Endothelial cell (in vitro differentiated cells): Measurements from ENCODE around the gene PLCB1. TPM values are rescaled to one million over a fixed set of nuclear protein-coding genes. Genes with fewer than 3 reads are reported as not detected.

Experiments used
- DNase-seq: peaks from one replicate; pipeline ENCODE4 v3.0.0; 2021; ENCODE audit warnings: low spot score
- H3K27ac Mint-ChIP-seq: one replicate; pipeline ENCODE4 v1.8.0; 2021; ENCODE audit warnings: mixed read lengths, inconsistent platforms; ENCODE audit not compliant: unreplicated experiment
- H3K27me3 Mint-ChIP-seq: one replicate; pipeline ENCODE4 v1.8.0; 2021; ENCODE audit warnings: mild to moderate bottlenecking, moderate library complexity, mixed read lengths, inconsistent platforms; ENCODE audit not compliant: unreplicated experiment
- H3K36me3 Mint-ChIP-seq: one replicate; pipeline ENCODE4 v1.8.0; 2021; ENCODE audit warnings: mild to moderate bottlenecking, low read depth, mixed read lengths, inconsistent platforms; ENCODE audit not compliant: unreplicated experiment
- H3K4me1 Mint-ChIP-seq: one replicate; pipeline ENCODE4 v1.8.0; 2021; ENCODE audit warnings: mild to moderate bottlenecking, mixed read lengths, inconsistent platforms; ENCODE audit not compliant: unreplicated experiment
- H3K4me3 Mint-ChIP-seq: one replicate; pipeline ENCODE4 v1.8.0; 2021; ENCODE audit warnings: mild to moderate bottlenecking, mixed read lengths, inconsistent platforms; ENCODE audit not compliant: unreplicated experiment
- H3K9me3 Mint-ChIP-seq: one replicate; pipeline ENCODE4 v1.8.0; 2021; ENCODE audit warnings: mixed read lengths, inconsistent platforms; ENCODE audit not compliant: unreplicated experiment
- CTCF ChIP-seq: fragments of 200-600 bp; sonication (generic); IDR thresholded peaks from one replicate; pipeline ENCODE4 v1.5.0; 2021; ENCODE audit warnings: antibody characterized with exemption; ENCODE audit not compliant: unreplicated experiment
- total RNA-seq: library from RNA; stranded (reverse); fragmentation: NEBNext Ultra II Directional; extraction: Animal tissue kit (Norgen Biotek cat#: 25700); gene quantifications from one replicate; pipeline ENCODE4 v1.2.1, GENCODE V29; 2021; ENCODE audit not compliant: unreplicated experiment

The PLCB1 gene
- total RNA-seq, 1 donor from 2014 or later: 8.1 TPM

GRCh38 chr20:8190043-8190880 is 58.2 kb downstream of the PLCB1 start:
- Mint-ChIP-seq H3K4me1 (no peaks in the 10 kb centered on the region), H3K4me3 (no peak overlapping the region), H3K36me3 (no peaks in the 10 kb centered on the region), H3K9me3 (no peaks in the 10 kb centered on the region), H3K27ac (no peak overlapping the region), H3K27me3 (no peaks in the 10 kb centered on the region)
- no peak for DNase-seq
- TF ChIP-seq CTCF: no peak

GRCh38 chr20:8194721-8195120 is 62.7 kb downstream of the PLCB1 start:
- no peak overlapping the region for H3K27ac Mint-ChIP-seq
- H3K36me3 Mint-ChIP-seq: no peaks in the 10 kb centered on the region
- no peak for TF ChIP-seq CTCF
- H3K27me3 Mint-ChIP-seq: no peaks in the 10 kb centered on the region
- no peak for DNase-seq
- H3K9me3 Mint-ChIP-seq: no peaks in the 10 kb centered on the region
- H3K4me3 Mint-ChIP-seq: no peak overlapping the region
- no peaks in the 10 kb centered on the region for H3K4me1 Mint-ChIP-seq

- Mint-ChIP-seq H3K27ac (no peak overlapping the region), H3K9me3 (no peaks in the 10 kb centered on the region), H3K36me3 (no peaks in the 10 kb centered on the region), H3K4me3 (no peak overlapping the region), H3K4me1 (no peaks in the 10 kb centered on the region), H3K27me3 (no peaks in the 10 kb centered on the region)
- no peak for TF ChIP-seq CTCF
- no peak for DNase-seq
Observed at GRCh38 chr20:8196096-8196495, 64.0 kb downstream of the PLCB1 start.

GRCh38 chr20:8200220-8200619 is 68.2 kb downstream of the PLCB1 start:
- Mint-ChIP-seq H3K27ac (no peak overlapping the region), H3K4me1 (no peaks in the 10 kb centered on the region), H3K36me3 (no peaks in the 10 kb centered on the region), H3K27me3 (peaks cover 1% of the 10 kb centered on the region), H3K9me3 (no peaks in the 10 kb centered on the region), H3K4me3 (no peak overlapping the region)
- TF ChIP-seq CTCF: no peak
- no peak for DNase-seq

- Mint-ChIP-seq H3K4me1 (no peaks in the 10 kb centered on the region), H3K27ac (no peak overlapping the region), H3K36me3 (no peaks in the 10 kb centered on the region), H3K4me3 (no peak overlapping the region), H3K9me3 (no peaks in the 10 kb centered on the region), H3K27me3 (peaks cover 1% of the 10 kb centered on the region)
- TF ChIP-seq CTCF: no peak
- no peak for DNase-seq
Observed at GRCh38 chr20:8203366-8203765, 71.3 kb downstream of the PLCB1 start.
